ENCODE data around the gene TRIM2. TPM values are rescaled to one million over a fixed set of nuclear protein-coding genes. Genes with fewer than 3 reads are reported as not detected.

Gene TRIM2
- polyA plus RNA-seq, 3 donors, result 0.50 to 0.96 (median 0.76) TPM

GRCh38 chr4:153249199-153250041 lies 45.2 kb downstream of the TRIM2 start:
- H3K36me3 Mint-ChIP-seq, result no peaks in the 10 kb centered on the region

GRCh38 chr4:153252122-153252521 lies 47.9 kb downstream of the TRIM2 start:
- Mint-ChIP-seq H3K27ac (no peak overlapping the region), H3K27me3 (ENCODE audit: low read depth in 3 of 3) (peaks cover 16 to 33% (median 30%) of the 10 kb centered on the region in 3 donors), H3K4me3 (no peak overlapping the region), H3K36me3 (no peaks in the 10 kb centered on the region), H3K4me1 (peaks cover 16% of the 10 kb centered on the region), H3K9me3 (peaks cover 0 to 5% (median 0%) of the 10 kb centered on the region in 7 donors)
- TF ChIP-seq CTCF (IDR thresholded peaks at IDR 0.05), result no peak
- no peak for DNase-seq
- Histone ChIP-seq H4K20me1 (ENCODE audit: insufficient read depth, low read length) (no peaks in the 10 kb centered on the region), H3K4me3 (replicated peaks in 1 of 3; ENCODE audit: low read depth in 2 of 3, low read length in 3 of 3) (no peak overlapping the region), H3K27ac (ENCODE audit: low read depth in 1 of 2, low read length in 2 of 2) (no peak overlapping the region), H3K36me3 (replicated peaks in 1 of 2; ENCODE audit: control insufficient read depth in 1 of 2, insufficient read depth in 2 of 2, low read length in 2 of 2) (no peaks in the 10 kb centered on the region), H3K9ac (ENCODE audit: insufficient read depth, low read length, poor library complexity, severe bottlenecking) (no peak overlapping the region), H3K79me2 (ENCODE audit: insufficient read depth, low read length) (no peaks in the 10 kb centered on the region), H3K27me3 (ENCODE audit: control insufficient read depth in 2 of 2, insufficient read depth in 2 of 2, low read length in 2 of 2) (peaks cover 5 to 27% of the 10 kb centered on the region in 2 donors), H3K9me3 (replicated peaks in 1 of 2; ENCODE audit: control insufficient read depth in 1 of 2, insufficient read depth in 1 of 2, low read length in 2 of 2) (no peaks in the 10 kb centered on the region), H3K4me1 (ENCODE audit: control insufficient read depth in 1 of 2, insufficient read depth in 2 of 2, low read length in 2 of 2) (peaks cover 12 to 14% of the 10 kb centered on the region in 2 donors), H2AFZ (ENCODE audit: insufficient read depth, low read depth, low read length, poor library complexity, severe bottlenecking) (no peak overlapping the region), H3K4me2 (replicated peaks; ENCODE audit: extremely low read depth, low read length, poor library complexity, severe bottlenecking) (no peak overlapping the region)
- intact Hi-C loops (cut with micrococcal nuclease), result no loop called here
- WGBS (ENCODE audit: insufficient coverage), result no CpG with 5 or more reads among the region's 3 CpGs

More at GRCh38 chr4:153249199-153250041, 45.2 kb downstream of the TRIM2 start:
- peak overlapping the region; percentile 15 to 79 (median 28) for H3K4me3 ChIP-seq (replicated peaks in 1 of 3; ENCODE audit: low read depth in 2 of 3, low read length in 3 of 3)
- no peaks in the 10 kb centered on the region for H4K20me1 ChIP-seq (ENCODE audit: insufficient read depth, low read length)
- H3K27me3 ChIP-seq (ENCODE audit: control insufficient read depth in 2 of 2, insufficient read depth in 2 of 2, low read length in 2 of 2), result peaks cover 0 to 14% of the 10 kb centered on the region in 2 donors
- H3K9me3 ChIP-seq (replicated peaks in 1 of 2; ENCODE audit: control insufficient read depth in 1 of 2, insufficient read depth in 1 of 2, low read length in 2 of 2), result no peaks in the 10 kb centered on the region
- no peaks in the 10 kb centered on the region for H3K36me3 ChIP-seq (replicated peaks in 1 of 2; ENCODE audit: control insufficient read depth in 1 of 2, insufficient read depth in 2 of 2, low read length in 2 of 2)
- peaks cover 18 to 28% (median 27%) of the 10 kb centered on the region in 3 donors for H3K27me3 Mint-ChIP-seq (ENCODE audit: low read depth in 3 of 3)
- intact Hi-C loops (cut with micrococcal nuclease), result no loop called here
- H3K27ac Mint-ChIP-seq, result peak overlapping the region in 4 of 7 donors; percentile 52 to 75 (median 58)
- TF ChIP-seq CTCF (IDR thresholded peaks at IDR 0.05), result no peak
- H3K27ac ChIP-seq (ENCODE audit: low read depth in 1 of 2, low read length in 2 of 2), result no peak overlapping the region
- H3K4me3 Mint-ChIP-seq, result peak overlapping the region; percentile 85 to 95
- peak overlapping the region; percentile 44 for H3K9ac ChIP-seq (ENCODE audit: insufficient read depth, low read length, poor library complexity, severe bottlenecking)
- 12% methylated on average over 40 of the region's 44 CpGs for WGBS (ENCODE audit: insufficient coverage)
- peak overlapping the region; percentile 92 for H3K4me2 ChIP-seq (replicated peaks; ENCODE audit: extremely low read depth, low read length, poor library complexity, severe bottlenecking)
- peaks cover 16% of the 10 kb centered on the region for H3K4me1 Mint-ChIP-seq
- peak; percentile 34 to 79 (median 48) for DNase-seq
- H2AFZ ChIP-seq (ENCODE audit: insufficient read depth, low read depth, low read length, poor library complexity, severe bottlenecking), result peak overlapping the region; percentile 91
- no peaks in the 10 kb centered on the region for H3K79me2 ChIP-seq (ENCODE audit: insufficient read depth, low read length)
- peaks cover 0 to 2% (median 0%) of the 10 kb centered on the region in 7 donors for H3K9me3 Mint-ChIP-seq
- H3K4me1 ChIP-seq (ENCODE audit: control insufficient read depth in 1 of 2, insufficient read depth in 2 of 2, low read length in 2 of 2), result peaks cover 10 to 14% of the 10 kb centered on the region in 2 donors

All from CD14-positive monocyte (primary cell).